ENCODE results near the gene RPL29.
A peak's percentile ranks its signal among the peaks of the same experiment; 100 is the strongest.
"Not testable (repeated sequence)": the region's sequence is repeated elsewhere in the genome, so short reads cannot be mapped to it uniquely, and the experiment has no call there.

The RPL29 gene

GRCh38 chr3:52002748-52003147 lies 7.1 kb upstream of the RPL29 start:
- no peaks in the 10 kb centered on the region for H3K27me3 ChIP-seq (ENCODE audit: insufficient read depth, low read length)
- H3K36me3 ChIP-seq (ENCODE audit: insufficient read depth, low read depth, low read length), result no peaks in the 10 kb centered on the region
- no peak overlapping the region; the same call in 1 of the 2 replicates for H3K9ac ChIP-seq (ENCODE audit: low read depth, low read length)
- peak overlapping the region; percentile 23; the same call in 1 of the 2 replicates for H3K4me3 ChIP-seq (ENCODE audit: low read length)
- no peak overlapping the region for H3K27ac ChIP-seq (ENCODE audit: low read length)
- no peaks in the 10 kb centered on the region for H3K9me3 ChIP-seq (ENCODE audit: insufficient read depth, low read depth, low read length)
- peaks cover 18% of the 10 kb centered on the region for H3K4me1 ChIP-seq (ENCODE audit: insufficient read depth, low read length)

GRCh38 chr3:52001443-52001974 lies 5.8 kb upstream of the RPL29 start:
- Histone ChIP-seq H3K9me3 (ENCODE audit: insufficient read depth, low read depth, low read length) (no peaks in the 10 kb centered on the region), H3K36me3 (ENCODE audit: insufficient read depth, low read depth, low read length) (no peaks in the 10 kb centered on the region), H3K27ac (ENCODE audit: low read length) (no peak overlapping the region), H3K27me3 (ENCODE audit: insufficient read depth, low read length) (no peaks in the 10 kb centered on the region), H3K4me1 (ENCODE audit: insufficient read depth, low read length) (peaks cover 14% of the 10 kb centered on the region), H3K4me3 (ENCODE audit: low read length) (no peak overlapping the region), H3K9ac (ENCODE audit: low read depth, low read length) (no peak overlapping the region)

DNA sequence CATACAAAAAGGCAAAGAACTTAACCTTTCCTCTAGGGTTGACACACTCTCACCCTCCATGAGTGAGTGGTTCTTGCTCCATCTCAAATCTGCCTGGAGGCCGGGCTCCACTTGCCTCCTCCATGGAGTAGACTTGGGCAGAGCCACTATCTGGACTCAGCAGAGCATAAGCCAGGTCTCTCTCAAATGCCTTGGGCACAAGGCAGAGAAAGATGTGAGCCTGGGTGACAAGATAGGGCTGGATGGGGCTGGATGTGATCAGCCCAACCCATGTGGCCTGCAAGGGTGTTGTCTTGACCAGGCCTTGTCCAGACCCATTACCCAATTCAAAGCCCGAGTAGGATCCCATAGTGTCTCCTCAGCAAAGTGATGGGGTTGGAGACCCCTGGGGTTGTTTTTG lies 4.2 kb upstream of the RPL29 start:
- Histone ChIP-seq H3K27ac (ENCODE audit: low read length) (no peak overlapping the region), H3K4me3 (ENCODE audit: low read length) (no peak overlapping the region), H3K9ac (ENCODE audit: low read depth, low read length) (no peak overlapping the region), H3K36me3 (ENCODE audit: insufficient read depth, low read depth, low read length) (peaks cover 6% of the 10 kb centered on the region), H3K27me3 (ENCODE audit: insufficient read depth, low read length) (no peaks in the 10 kb centered on the region), H3K9me3 (ENCODE audit: insufficient read depth, low read depth, low read length) (no peaks in the 10 kb centered on the region), H3K4me1 (ENCODE audit: insufficient read depth, low read length) (peaks cover 8% of the 10 kb centered on the region; the same call in 1 of the 2 replicates)

- Histone ChIP-seq H3K9ac (ENCODE audit: low read depth, low read length) (no peak overlapping the region), H3K4me1 (ENCODE audit: insufficient read depth, low read length) (peaks cover 12% of the 10 kb centered on the region; the same call in 1 of the 2 replicates), H3K4me3 (ENCODE audit: low read length) (no peak overlapping the region), H3K27ac (ENCODE audit: low read length) (no peak overlapping the region), H3K36me3 (ENCODE audit: insufficient read depth, low read depth, low read length) (peaks cover 16% of the 10 kb centered on the region), H3K27me3 (ENCODE audit: insufficient read depth, low read length) (no peaks in the 10 kb centered on the region), H3K9me3 (ENCODE audit: insufficient read depth, low read depth, low read length) (no peaks in the 10 kb centered on the region)
These were observed 3.1 kb upstream of the RPL29 start for GRCh38 chr3:51998774-51999173.

- Histone ChIP-seq H3K27ac (ENCODE audit: low read length) (no peak overlapping the region), H3K9me3 (ENCODE audit: insufficient read depth, low read depth, low read length) (no peaks in the 10 kb centered on the region), H3K4me3 (ENCODE audit: low read length) (no peak overlapping the region), H3K27me3 (ENCODE audit: insufficient read depth, low read length) (no peaks in the 10 kb centered on the region), H3K4me1 (ENCODE audit: insufficient read depth, low read length) (peaks cover 12% of the 10 kb centered on the region; the same call in 1 of the 2 replicates), H3K36me3 (ENCODE audit: insufficient read depth, low read depth, low read length) (peaks cover 23% of the 10 kb centered on the region), H3K9ac (ENCODE audit: low read depth, low read length) (no peak overlapping the region)
These were observed 2.4 kb upstream of the RPL29 start for GRCh38 chr3:51997935-51998596.

GRCh38 chr3:51997172-51997571 lies 1.5 kb upstream of the RPL29 start:
- Histone ChIP-seq H3K4me1 (ENCODE audit: insufficient read depth, low read length) (peaks cover 12% of the 10 kb centered on the region; the same call in 1 of the 2 replicates), H3K4me3 (ENCODE audit: low read length) (no peak overlapping the region), H3K36me3 (ENCODE audit: insufficient read depth, low read depth, low read length) (peaks cover 32% of the 10 kb centered on the region), H3K27me3 (ENCODE audit: insufficient read depth, low read length) (no peaks in the 10 kb centered on the region), H3K27ac (ENCODE audit: low read length) (no peak overlapping the region), H3K9ac (ENCODE audit: low read depth, low read length) (no peak overlapping the region), H3K9me3 (ENCODE audit: insufficient read depth, low read depth, low read length) (no peaks in the 10 kb centered on the region)

DNA sequence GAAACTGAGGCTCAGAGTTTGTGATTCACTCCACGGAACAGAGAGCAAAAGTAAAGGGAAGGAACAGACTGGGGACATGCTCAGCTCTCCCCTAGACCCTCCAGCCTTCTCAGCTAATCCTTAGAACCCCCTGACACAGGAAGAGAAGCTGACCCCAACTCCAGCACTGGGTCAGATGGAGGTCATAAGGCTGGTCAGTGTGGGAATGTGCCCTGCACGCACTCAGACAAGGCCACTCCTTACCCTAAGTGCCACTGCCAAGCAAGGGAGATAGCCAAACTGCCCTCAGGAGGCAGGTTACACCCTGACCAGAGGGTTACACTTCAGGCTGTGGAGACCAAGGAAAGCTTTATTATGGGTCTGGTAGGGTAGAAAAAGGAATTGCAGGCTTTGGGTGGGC lies 1.2 kb downstream of the RPL29 start:
- Histone ChIP-seq H3K27me3 (ENCODE audit: insufficient read depth, low read length) (no peaks in the 10 kb centered on the region), H3K9me3 (ENCODE audit: insufficient read depth, low read depth, low read length) (no peaks in the 10 kb centered on the region), H3K36me3 (ENCODE audit: insufficient read depth, low read depth, low read length) (peaks cover 39% of the 10 kb centered on the region), H3K27ac (ENCODE audit: low read length) (no peak overlapping the region), H3K4me1 (ENCODE audit: insufficient read depth, low read length) (peaks cover 10% of the 10 kb centered on the region; the same call in 1 of the 2 replicates), H3K4me3 (ENCODE audit: low read length) (peak overlapping the region; percentile 84), H3K9ac (ENCODE audit: low read depth, low read length) (peak overlapping the region; percentile 97)

DNA sequence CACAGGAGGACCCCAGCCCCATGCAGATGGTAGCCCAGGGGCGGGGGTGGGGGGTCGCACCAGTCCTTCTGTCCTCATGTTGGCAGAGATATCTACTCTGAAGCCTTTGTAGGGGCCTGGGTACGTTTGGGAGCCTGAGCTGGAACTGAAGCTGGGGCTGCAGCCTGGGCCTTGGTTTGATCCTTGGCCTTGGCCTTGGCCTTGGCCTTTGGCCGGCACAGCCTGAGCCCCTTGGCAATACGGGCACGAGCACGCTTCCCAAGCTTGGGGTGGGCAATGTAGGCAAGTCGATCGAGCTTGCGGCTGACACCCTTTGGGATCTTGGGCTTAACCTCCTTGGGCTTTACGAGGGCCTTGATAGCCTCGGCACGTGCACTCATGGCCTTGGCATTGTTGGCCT lies 2.0 kb downstream of the RPL29 start:
- H3K4me3 ChIP-seq (ENCODE audit: low read length); H3K27me3 ChIP-seq (ENCODE audit: insufficient read depth, low read length); H3K9me3 ChIP-seq (ENCODE audit: insufficient read depth, low read depth, low read length); H3K4me1 ChIP-seq (ENCODE audit: insufficient read depth, low read length); H3K9ac ChIP-seq (ENCODE audit: low read depth, low read length); H3K27ac ChIP-seq (ENCODE audit: low read length): not testable (repeated sequence)
- peaks cover 39% of the 10 kb centered on the region for H3K36me3 ChIP-seq (ENCODE audit: insufficient read depth, low read depth, low read length)

GRCh38 chr3:51992017-51992682 lies 3.5 kb downstream of the RPL29 start:
- Histone ChIP-seq H3K9ac (ENCODE audit: low read depth, low read length) (no peak overlapping the region; the same call in 1 of the 2 replicates), H3K4me3 (ENCODE audit: low read length) (no peak overlapping the region), H3K36me3 (ENCODE audit: insufficient read depth, low read depth, low read length) (peaks cover 39% of the 10 kb centered on the region), H3K9me3 (ENCODE audit: insufficient read depth, low read depth, low read length) (no peaks in the 10 kb centered on the region), H3K27me3 (ENCODE audit: insufficient read depth, low read length) (no peaks in the 10 kb centered on the region), H3K4me1 (ENCODE audit: insufficient read depth, low read length) (peaks cover 10% of the 10 kb centered on the region; the same call in 1 of the 2 replicates), H3K27ac (ENCODE audit: low read length) (no peak overlapping the region)

GRCh38 chr3:51990501-51990971 lies 5.2 kb downstream of the RPL29 start:
- not testable (repeated sequence) for H3K9ac ChIP-seq (ENCODE audit: low read depth, low read length); H3K4me1 ChIP-seq (ENCODE audit: insufficient read depth, low read length); H3K27me3 ChIP-seq (ENCODE audit: insufficient read depth, low read length); H3K4me3 ChIP-seq (ENCODE audit: low read length); H3K9me3 ChIP-seq (ENCODE audit: insufficient read depth, low read depth, low read length); H3K27ac ChIP-seq (ENCODE audit: low read length)
- peaks cover 39% of the 10 kb centered on the region for H3K36me3 ChIP-seq (ENCODE audit: insufficient read depth, low read depth, low read length)

GRCh38 chr3:51988286-51989146 lies 7.2 kb downstream of the RPL29 start:
- Histone ChIP-seq H3K27ac (ENCODE audit: low read length) (no peak overlapping the region), H3K9me3 (ENCODE audit: insufficient read depth, low read depth, low read length) (no peaks in the 10 kb centered on the region), H3K4me1 (ENCODE audit: insufficient read depth, low read length) (0 out of 2 replicates have a peak, but pooled peaks cover 3% of the 10 kb centered on the region), H3K4me3 (ENCODE audit: low read length) (no peak overlapping the region), H3K36me3 (ENCODE audit: insufficient read depth, low read depth, low read length) (peaks cover 20% of the 10 kb centered on the region), H3K27me3 (ENCODE audit: insufficient read depth, low read length) (no peaks in the 10 kb centered on the region), H3K9ac (ENCODE audit: low read depth, low read length) (no peak overlapping the region)

Measured in iPS-20b (cell line).